ENCODE measurements around the gene IFI35. TPM values are rescaled to one million over a fixed set of nuclear protein-coding genes. Genes with fewer than 3 reads are reported as not detected.
"Not testable (repeated sequence)": the region's sequence is repeated elsewhere in the genome, so short reads cannot be mapped to it uniquely, and the experiment has no call there.

The IFI35 gene
- total and polyA plus RNA-seq, 12 donors, result 7.0 to 61.6 (median 13.6) TPM

DNA sequence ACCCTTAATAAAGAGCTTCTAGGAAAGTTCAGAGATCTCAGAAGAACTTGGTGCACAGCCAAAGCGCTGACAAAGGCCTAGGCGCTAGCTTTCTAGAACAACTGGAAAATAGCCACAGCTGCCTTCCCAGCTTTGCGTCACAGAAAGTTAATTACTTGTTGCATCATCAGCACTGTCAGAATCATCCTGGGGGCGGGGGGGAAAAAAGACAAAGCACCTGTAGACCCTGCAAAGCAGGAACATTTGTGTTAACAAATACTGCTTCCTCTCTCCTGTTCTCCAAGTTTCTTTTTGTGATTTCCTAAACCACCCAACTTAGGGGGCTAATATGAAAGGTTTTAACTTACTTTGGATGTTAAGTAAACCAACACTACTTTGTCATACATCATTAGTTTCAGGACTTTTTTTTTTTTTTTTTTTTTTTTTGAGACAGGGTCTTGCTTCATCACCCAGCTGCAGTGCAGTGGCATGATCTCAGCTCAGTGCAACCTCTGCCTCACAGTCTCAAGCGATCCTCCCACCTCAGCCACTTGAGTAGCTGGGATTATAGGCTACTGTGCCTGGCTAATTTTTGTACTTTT, 37.5 kb upstream of the IFI35 start:
- intact Hi-C loops (cut with DNase I), result no loop called here
- no peak for ATAC-seq
- Histone ChIP-seq H3K9me3 (no peaks in the 10 kb centered on the region), H3K27ac (no peak overlapping the region), H3K36me3 (no peaks in the 10 kb centered on the region), H3K4me3 (no peak overlapping the region), H3K4me1 (peaks cover 0 to 8% (median 5%) of the 10 kb centered on the region in 9 donors), H3K27me3 (no peaks in the 10 kb centered on the region)
- no peak for DNase-seq
- WGBS, 2 donors, result 38 to 56% methylated on average over 5 of the region's 5 CpGs
- no peak for TF ChIP-seq CTCF (IDR thresholded peaks at IDR 0.05)

GRCh38 chr17:42971589-42971988, 35.0 kb upstream of the IFI35 start:
- intact Hi-C loops (cut with DNase I), result no loop called here
- H3K4me3 ChIP-seq, result no peak overlapping the region
- no peaks in the 10 kb centered on the region for H3K4me1 ChIP-seq
- no peak for DNase-seq
- no peak overlapping the region for H3K27ac ChIP-seq
- no peaks in the 10 kb centered on the region for H3K36me3 ChIP-seq
- TF ChIP-seq CTCF (IDR thresholded peaks at IDR 0.05), result no peak
- WGBS, 2 donors, result 84 to 89% methylated on average over 5 of the region's 5 CpGs
- no peaks in the 10 kb centered on the region for H3K9me3 ChIP-seq
- H3K27me3 ChIP-seq, result no peaks in the 10 kb centered on the region
- ATAC-seq, result no peak

- H3K27me3 ChIP-seq; H3K4me3 ChIP-seq; intact Hi-C loops (cut with DNase I); H3K9me3 ChIP-seq; H3K4me1 ChIP-seq; DNase-seq; ATAC-seq; H3K27ac ChIP-seq; H3K36me3 ChIP-seq: not testable (repeated sequence)
- 81 to 89% methylated on average over 9 to 11 of the region's 18 CpGs for WGBS, 2 donors
Measured at GRCh38 chr17:42973323-42973722, 33.3 kb upstream of the IFI35 start.

GRCh38 chr17:42975265-42975664, 31.3 kb upstream of the IFI35 start:
- ATAC-seq (no peak), DNase-seq (no peak)
- no peaks in the 10 kb centered on the region for H3K9me3 ChIP-seq
- peaks cover 2 to 16% (median 10%) of the 10 kb centered on the region in 9 donors for H3K4me1 ChIP-seq
- no peak overlapping the region for H3K27ac ChIP-seq
- no peak for TF ChIP-seq CTCF (IDR thresholded peaks at IDR 0.05)
- H3K4me3 ChIP-seq, result no peak overlapping the region
- WGBS, 2 donors, result 23 to 39% methylated on average over 2 of the region's 2 CpGs
- intact Hi-C loops (cut with DNase I), result no loop called here
- no peaks in the 10 kb centered on the region for H3K27me3 ChIP-seq
- H3K36me3 ChIP-seq, result no peaks in the 10 kb centered on the region

- peaks cover 2 to 17% (median 10%) of the 10 kb centered on the region in 9 donors for H3K4me1 ChIP-seq
- H3K9me3 ChIP-seq; H3K27me3 ChIP-seq; H3K4me3 ChIP-seq; H3K36me3 ChIP-seq; H3K27ac ChIP-seq; intact Hi-C loops (cut with DNase I); ATAC-seq; DNase-seq: not testable (repeated sequence)
- WGBS, 2 donors, result 88 to 91% methylated on average over 16 of the region's 16 CpGs
Measured at GRCh38 chr17:42975701-42976100, 30.9 kb upstream of the IFI35 start.
